Trophoblast cell (in vitro differentiated cells and primary cell): Measurements from ENCODE around the gene GPR137B.

Source experiments
- DNase-seq, 2 donors: peaks; one replicate each; pipeline ENCODE4 v3.0.0-alpha.2; 2016
- H2AFZ ChIP-seq: 2 replicates; pipeline ENCODE4 v1.6.1; 2013; ENCODE audit warnings: low read length, moderate library complexity, mild to moderate bottlenecking; ENCODE audit not compliant: insufficient read depth, poor library complexity
- H2AK5ac ChIP-seq: 2 replicates; pipeline ENCODE4 v1.6.1; 2013; ENCODE audit warnings: mild to moderate bottlenecking, low read length
- H2BK120ac ChIP-seq: 2 replicates; pipeline ENCODE4 v1.6.1; 2013; ENCODE audit warnings: low read length, mild to moderate bottlenecking, moderate library complexity; ENCODE audit not compliant: insufficient read depth, poor library complexity
- H2BK12ac ChIP-seq: 2 replicates; pipeline ENCODE4 v1.6.1; 2013; ENCODE audit warnings: mild to moderate bottlenecking, low read length, moderate library complexity
- H2BK5ac ChIP-seq: 2 replicates; pipeline ENCODE4 v1.6.1; 2013; ENCODE audit warnings: low read length, low read depth, moderate library complexity, mild to moderate bottlenecking; ENCODE audit not compliant: poor library complexity
- H3K14ac ChIP-seq: 2 replicates; pipeline ENCODE4 v1.6.1; 2013; ENCODE audit warnings: mild to moderate bottlenecking, low read length
- H3K18ac ChIP-seq: 2 replicates; pipeline ENCODE4 v1.6.1; 2013; ENCODE audit warnings: mild to moderate bottlenecking, low read length
- H3K23ac ChIP-seq: 2 replicates; pipeline ENCODE4 v1.6.1; 2013; ENCODE audit warnings: low read length
- H3K27ac ChIP-seq: 2 replicates; pipeline ENCODE4 v1.5.1; 2013; ENCODE audit warnings: low read depth, mild to moderate bottlenecking, inconsistent platforms, low read length, moderate library complexity
- H3K27me3 ChIP-seq: 2 replicates; pipeline ENCODE4 v1.6.1; 2013; ENCODE audit warnings: inconsistent platforms, mild to moderate bottlenecking, low read length, moderate library complexity; ENCODE audit not compliant: insufficient read depth
- H3K36me3 ChIP-seq, 2 experiments: 1 replicate in 1 of 2; 2 replicates in 1 of 2; pipeline ENCODE4 v1.6.1; 2013; ENCODE audit warnings: low read length in 2 of 2, mild to moderate bottlenecking in 2 of 2, moderate library complexity in 1 of 2; ENCODE audit not compliant: insufficient read depth in 2 of 2, control insufficient read depth in 1 of 2
- H3K4ac ChIP-seq: 2 replicates; pipeline ENCODE4 v1.6.1; 2013; ENCODE audit warnings: low read depth, mild to moderate bottlenecking, low read length, moderate library complexity
- H3K4me1 ChIP-seq, 2 experiments: 1 replicate in 1 of 2; 2 replicates in 1 of 2; pipeline ENCODE4 v1.6.1; 2013; ENCODE audit warnings: low read length in 2 of 2, mild to moderate bottlenecking in 2 of 2, moderate library complexity in 1 of 2; ENCODE audit not compliant: insufficient read depth in 2 of 2, control insufficient read depth in 1 of 2
- H3K4me2 ChIP-seq: 2 replicates; pipeline ENCODE4 v1.6.1; 2013; ENCODE audit warnings: inconsistent platforms, mild to moderate bottlenecking, low read length, moderate library complexity
- H3K4me3 ChIP-seq: 2 replicates; pipeline ENCODE4 v1.5.1; 2013; ENCODE audit warnings: mild to moderate bottlenecking, low read depth, low read length, inconsistent platforms
- H3K79me1 ChIP-seq: one replicate; pipeline ENCODE4 v1.6.1; 2013; ENCODE audit warnings: low read length
- H3K79me2 ChIP-seq: 2 replicates; pipeline ENCODE4 v1.6.1; 2013; ENCODE audit warnings: low read length, mild to moderate bottlenecking; ENCODE audit not compliant: control insufficient read depth, insufficient read depth, poor library complexity
- H3K9ac ChIP-seq: 2 replicates; pipeline ENCODE4 v1.6.1; 2013; ENCODE audit warnings: mild to moderate bottlenecking, low read length
- H3K9me3 ChIP-seq: 2 replicates; pipeline ENCODE4 v1.6.1; 2013; ENCODE audit warnings: low read depth, mild to moderate bottlenecking, control low read depth, inconsistent platforms, low read length; ENCODE audit not compliant: insufficient read depth
- H4K12ac ChIP-seq: 2 replicates; pipeline ENCODE4 v1.6.1; 2013; ENCODE audit warnings: low read depth, mild to moderate bottlenecking, low read length, moderate library complexity
- H4K8ac ChIP-seq: 2 replicates; pipeline ENCODE4 v1.6.1; 2013; ENCODE audit warnings: low read depth, mild to moderate bottlenecking, low read length, moderate library complexity
- H4K91ac ChIP-seq: one replicate; pipeline ENCODE4 v1.6.1; 2013; ENCODE audit warnings: low read depth, mild to moderate bottlenecking, low read length, moderate library complexity
- WGBS: extraction: QIAGEN DNeasy Blood & Tissue Kit; methylation state at CpG from one replicate; pipeline ENCODE4 v1.1.7; 2013; ENCODE audit warnings: missing lambda C conversion rate; ENCODE audit not compliant: insufficient read length, insufficient coverage; ENCODE audit errors: extremely low coverage; 5-methylcytosine and 5-hydroxymethylcytosine counted together

GPR137B gene

GRCh38 chr1:236201786-236202185 is 59.4 kb downstream of the GPR137B start:
- H2BK5ac ChIP-seq = no peak overlapping the region
- peak; percentile 5 to 16 for DNase-seq
- no peaks in the 10 kb centered on the region for H3K9me3 ChIP-seq
- no peak overlapping the region for H2AK5ac ChIP-seq
- no peak overlapping the region for H3K4me3 ChIP-seq
- no peak overlapping the region for H3K14ac ChIP-seq
- no peak overlapping the region for H2BK12ac ChIP-seq
- no peak overlapping the region for H2AFZ ChIP-seq
- H2BK120ac ChIP-seq = no peak overlapping the region
- H4K12ac ChIP-seq = no peak overlapping the region
- H3K27ac ChIP-seq = no peak overlapping the region
- H3K27me3 ChIP-seq = no peaks in the 10 kb centered on the region
- no peak overlapping the region for H3K18ac ChIP-seq
- no peak overlapping the region for H3K9ac ChIP-seq
- H4K91ac ChIP-seq = no peak overlapping the region
- H3K4me2 ChIP-seq = no peak overlapping the region
- H3K4me1 ChIP-seq = no peaks in the 10 kb centered on the region
- H3K79me1 ChIP-seq = no peaks in the 10 kb centered on the region
- H3K36me3 ChIP-seq = peaks cover 0 to 2% of the 10 kb centered on the region in 2 experiments
- WGBS = no CpG with 5 or more reads among the region's 1 CpG
- no peak overlapping the region for H3K23ac ChIP-seq
- no peak overlapping the region for H3K4ac ChIP-seq
- H4K8ac ChIP-seq = no peak overlapping the region
- H3K79me2 ChIP-seq = no peaks in the 10 kb centered on the region

GRCh38 chr1:236204039-236204438 is 61.7 kb downstream of the GPR137B start:
- no peak overlapping the region for H2AFZ ChIP-seq
- H3K36me3 ChIP-seq = peaks cover 0 to 2% of the 10 kb centered on the region in 2 experiments
- H3K79me2 ChIP-seq = no peaks in the 10 kb centered on the region
- no peak overlapping the region for H2BK12ac ChIP-seq
- H4K12ac ChIP-seq = no peak overlapping the region
- no peak overlapping the region for H4K8ac ChIP-seq
- H3K4me1 ChIP-seq = no peaks in the 10 kb centered on the region
- no peaks in the 10 kb centered on the region for H3K79me1 ChIP-seq
- no CpG with 5 or more reads among the region's 1 CpG for WGBS
- H2BK5ac ChIP-seq = no peak overlapping the region
- H3K14ac ChIP-seq = no peak overlapping the region
- H3K4ac ChIP-seq = no peak overlapping the region
- no peak overlapping the region for H3K27ac ChIP-seq
- H3K23ac ChIP-seq = no peak overlapping the region
- H3K27me3 ChIP-seq = no peaks in the 10 kb centered on the region
- no peak overlapping the region for H2BK120ac ChIP-seq
- H3K4me2 ChIP-seq = no peak overlapping the region
- H2AK5ac ChIP-seq = no peak overlapping the region
- H3K4me3 ChIP-seq = no peak overlapping the region
- no peak overlapping the region for H3K18ac ChIP-seq
- no peaks in the 10 kb centered on the region for H3K9me3 ChIP-seq
- no peak overlapping the region for H4K91ac ChIP-seq
- H3K9ac ChIP-seq = no peak overlapping the region
- DNase-seq = no peak

- Histone ChIP-seq H3K4me3 (no peak overlapping the region), H4K91ac (no peak overlapping the region), H2AK5ac (no peak overlapping the region), H3K9ac (no peak overlapping the region), H3K9me3 (no peaks in the 10 kb centered on the region), H3K18ac (no peak overlapping the region), H3K36me3 (peaks cover 0 to 2% of the 10 kb centered on the region in 2 experiments), H3K27me3 (no peaks in the 10 kb centered on the region), H4K8ac (no peak overlapping the region), H4K12ac (no peak overlapping the region), H2BK5ac (no peak overlapping the region), H3K23ac (no peak overlapping the region), H3K4ac (no peak overlapping the region), H3K79me2 (no peaks in the 10 kb centered on the region), H3K4me1 (no peaks in the 10 kb centered on the region), H3K14ac (no peak overlapping the region), H2BK12ac (no peak overlapping the region), H2AFZ (no peak overlapping the region), H3K79me1 (no peaks in the 10 kb centered on the region), H3K4me2 (no peak overlapping the region), H3K27ac (no peak overlapping the region), H2BK120ac (no peak overlapping the region)
- no CpG with 5 or more reads among the region's 3 CpGs for WGBS
- no peak for DNase-seq
These were observed 62.3 kb downstream of the GPR137B start for GRCh38 chr1:236204656-236205055.

GRCh38 chr1:236206548-236206947 is 64.2 kb downstream of the GPR137B start:
- H3K9me3 ChIP-seq = no peaks in the 10 kb centered on the region
- no peaks in the 10 kb centered on the region for H3K27me3 ChIP-seq
- H3K14ac ChIP-seq = no peak overlapping the region
- H2AFZ ChIP-seq = no peak overlapping the region
- no peaks in the 10 kb centered on the region for H3K79me2 ChIP-seq
- no peak overlapping the region for H3K27ac ChIP-seq
- no peaks in the 10 kb centered on the region for H3K4me1 ChIP-seq
- no peak overlapping the region for H2BK120ac ChIP-seq
- H3K36me3 ChIP-seq = peaks cover 0 to 2% of the 10 kb centered on the region in 2 experiments
- no peak overlapping the region for H4K12ac ChIP-seq
- H3K9ac ChIP-seq = no peak overlapping the region
- H2BK12ac ChIP-seq = no peak overlapping the region
- H3K4me3 ChIP-seq = no peak overlapping the region
- H3K23ac ChIP-seq = no peak overlapping the region
- DNase-seq = peak in 1 of 2 donors; percentile 11
- H3K79me1 ChIP-seq = no peaks in the 10 kb centered on the region
- WGBS = no CpG with 5 or more reads among the region's 4 CpGs
- H4K91ac ChIP-seq = no peak overlapping the region
- no peak overlapping the region for H3K18ac ChIP-seq
- no peak overlapping the region for H4K8ac ChIP-seq
- no peak overlapping the region for H3K4me2 ChIP-seq
- H2BK5ac ChIP-seq = no peak overlapping the region
- H3K4ac ChIP-seq = no peak overlapping the region
- no peak overlapping the region for H2AK5ac ChIP-seq
